OCI-LY7 (cell line): ENCODE results near the gene ARHGEF12.

Experiments used
- EZH2phosphoT487 ChIP-seq: fragments of 200-600 bp; sonication (generic); IDR thresholded peaks from 2 replicates; pipeline ENCODE4 v1.6.1; 2018; ENCODE audit warnings: low read depth, borderline replicate concordance, mild to moderate bottlenecking, mixed run types, antibody characterized with exemption, low read length, moderate library complexity, mixed read lengths
- TF ChIP-seq, protein P1 (sequence below): fragments of 200-600 bp; sonication (generic); conservative IDR thresholded peaks from 2 replicates; pipeline ENCODE4 v1.5.1; 2014; ENCODE audit warnings: mild to moderate bottlenecking, antibody characterized with exemption, low read length, moderate library complexity, mixed read lengths

DNA sequence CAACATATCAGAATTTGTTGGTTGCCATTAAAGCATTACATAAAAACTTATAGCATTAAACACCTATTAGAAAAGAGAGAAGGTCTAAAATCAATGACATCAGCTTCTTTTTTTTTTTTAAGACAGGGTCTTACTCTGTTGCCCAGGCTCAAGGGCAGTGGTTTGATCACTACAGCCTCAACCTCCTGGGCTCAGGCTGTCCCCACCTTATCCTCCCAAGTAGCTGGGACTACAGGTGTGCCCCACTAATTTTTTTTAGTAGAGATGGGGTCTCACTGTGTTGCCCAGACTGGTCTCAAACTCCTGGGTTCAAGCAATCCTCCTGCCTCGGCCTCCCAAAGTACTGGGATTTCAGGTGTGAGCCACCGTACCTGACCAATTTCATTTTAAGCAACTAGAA is 57.9 kb downstream of the ARHGEF12 start:
- TF ChIP-seq, protein P1, sequence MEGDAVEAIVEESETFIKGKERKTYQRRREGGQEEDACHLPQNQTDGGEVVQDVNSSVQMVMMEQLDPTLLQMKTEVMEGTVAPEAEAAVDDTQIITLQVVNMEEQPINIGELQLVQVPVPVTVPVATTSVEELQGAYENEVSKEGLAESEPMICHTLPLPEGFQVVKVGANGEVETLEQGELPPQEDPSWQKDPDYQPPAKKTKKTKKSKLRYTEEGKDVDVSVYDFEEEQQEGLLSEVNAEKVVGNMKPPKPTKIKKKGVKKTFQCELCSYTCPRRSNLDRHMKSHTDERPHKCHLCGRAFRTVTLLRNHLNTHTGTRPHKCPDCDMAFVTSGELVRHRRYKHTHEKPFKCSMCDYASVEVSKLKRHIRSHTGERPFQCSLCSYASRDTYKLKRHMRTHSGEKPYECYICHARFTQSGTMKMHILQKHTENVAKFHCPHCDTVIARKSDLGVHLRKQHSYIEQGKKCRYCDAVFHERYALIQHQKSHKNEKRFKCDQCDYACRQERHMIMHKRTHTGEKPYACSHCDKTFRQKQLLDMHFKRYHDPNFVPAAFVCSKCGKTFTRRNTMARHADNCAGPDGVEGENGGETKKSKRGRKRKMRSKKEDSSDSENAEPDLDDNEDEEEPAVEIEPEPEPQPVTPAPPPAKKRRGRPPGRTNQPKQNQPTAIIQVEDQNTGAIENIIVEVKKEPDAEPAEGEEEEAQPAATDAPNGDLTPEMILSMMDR, result no peak
- TF ChIP-seq EZH2phosphoT487, result no peak
